HG03095 (cell line): ENCODE data around the gene SACM1L.
"Not testable (repeated sequence)": the region's sequence is repeated elsewhere in the genome, so short reads cannot be mapped to it uniquely, and the experiment has no call there.

ENCODE experiments used
- ATAC-seq: cut with Tn5 transposase; IDR thresholded peaks from one replicate; pipeline ENCODE4 v1.9.1; 2021; ENCODE audit warnings: moderate library complexity; ENCODE audit not compliant: unreplicated experiment

SACM1L gene

GRCh38 chr3:45741247-45741646 is 52.1 kb downstream of the SACM1L start:
- no peak for ATAC-seq

GRCh38 chr3:45741742-45742460 is 52.7 kb downstream of the SACM1L start:
- ATAC-seq: no peak

GRCh38 chr3:45742461-45743089 is 53.4 kb downstream of the SACM1L start:
- no peak for ATAC-seq

- no peak for ATAC-seq
These were observed 57.1 kb downstream of the SACM1L start for GRCh38 chr3:45746165-45746776.

DNA sequence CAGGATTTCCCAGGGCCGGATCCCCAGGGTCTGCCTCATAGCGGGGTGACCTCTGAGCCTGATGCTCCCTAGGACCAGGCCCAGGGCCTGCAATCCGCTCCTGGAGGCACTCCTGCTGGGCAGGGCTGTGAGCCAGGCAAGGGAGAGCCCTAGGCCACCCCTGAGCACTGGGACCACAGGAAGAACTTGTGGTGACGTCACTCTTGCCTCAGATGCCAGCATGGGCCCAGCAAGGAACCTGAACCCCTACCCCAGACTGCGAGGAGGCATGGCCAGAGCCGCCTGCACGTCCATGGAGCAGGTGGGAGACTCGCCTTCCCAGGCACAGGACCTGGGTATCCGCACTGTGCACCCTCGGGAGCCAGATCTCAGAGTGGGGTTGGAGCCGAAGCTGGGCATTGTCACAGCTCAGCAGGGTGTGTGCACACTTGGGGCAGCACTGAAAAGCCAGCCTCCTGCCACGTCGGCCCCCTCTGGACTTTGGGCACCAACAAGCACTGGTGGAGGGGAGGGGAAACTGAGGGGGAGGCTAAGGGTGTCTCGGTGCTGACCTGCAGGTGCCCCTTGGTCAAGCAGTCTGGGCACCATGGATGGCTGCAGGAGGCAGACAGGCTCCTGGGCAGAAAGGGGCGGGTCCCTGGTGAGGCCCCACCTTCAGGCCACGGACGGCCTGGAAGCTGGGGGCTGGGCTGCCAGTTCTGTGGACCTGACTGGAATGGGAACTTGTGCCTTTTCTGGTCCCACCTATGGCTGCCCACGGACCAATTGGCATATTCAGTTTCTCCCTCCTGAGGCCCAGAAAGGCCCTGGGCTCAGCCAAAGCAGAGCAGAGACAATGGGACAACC is 57.8 kb downstream of the SACM1L start:
- ATAC-seq: no peak

GRCh38 chr3:45748068-45748467 is 58.9 kb downstream of the SACM1L start:
- ATAC-seq: no peak

DNA sequence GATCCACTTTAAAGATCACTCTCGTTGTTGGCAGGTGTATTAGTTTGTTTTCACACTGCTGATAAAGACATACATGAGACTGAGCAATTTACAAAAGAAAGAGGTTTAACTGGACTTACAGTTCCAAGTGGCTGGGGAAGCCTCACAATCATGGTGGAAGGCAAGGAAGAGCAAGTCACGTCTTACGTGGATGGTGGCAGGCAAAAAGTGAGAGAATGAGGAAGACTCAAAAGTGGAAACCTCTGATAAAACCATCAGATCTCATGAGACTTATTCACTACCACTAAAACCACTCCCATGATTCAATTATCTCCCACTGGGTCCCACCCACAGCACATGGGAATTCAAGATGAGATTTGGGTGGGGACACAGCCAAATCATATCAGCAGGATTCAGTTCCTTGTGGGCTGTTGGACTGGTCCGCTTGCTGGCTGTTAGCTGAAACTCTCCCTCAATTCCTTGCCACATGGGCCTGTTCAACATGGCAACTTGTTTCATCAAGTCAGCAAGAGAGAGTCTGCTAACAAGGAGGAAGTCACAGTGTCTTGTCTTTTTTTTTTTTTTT is 59.9 kb downstream of the SACM1L start:
- ATAC-seq: not testable (repeated sequence)

DNA sequence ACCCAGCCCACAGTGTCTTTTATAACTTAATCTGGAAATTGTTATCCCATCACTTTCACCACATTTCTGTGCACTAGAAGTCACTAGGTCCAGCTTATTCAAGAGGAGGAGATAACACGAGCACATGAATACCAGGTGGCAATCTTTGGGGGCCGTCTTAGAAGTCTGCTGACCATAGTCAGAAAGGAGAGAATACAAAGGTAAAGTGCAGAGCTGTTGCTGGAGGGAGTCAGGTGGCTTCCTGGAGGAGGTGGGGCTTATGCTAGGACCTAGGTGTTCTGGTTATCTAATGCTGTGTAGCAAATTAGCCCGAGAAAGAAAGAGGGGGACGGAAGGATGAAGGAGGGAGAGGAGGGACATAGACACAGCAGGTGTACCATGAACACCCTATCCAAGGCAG is 60.7 kb downstream of the SACM1L start:
- no peak for ATAC-seq

GRCh38 chr3:45751537-45752242 is 62.5 kb downstream of the SACM1L start:
- no peak for ATAC-seq

DNA sequence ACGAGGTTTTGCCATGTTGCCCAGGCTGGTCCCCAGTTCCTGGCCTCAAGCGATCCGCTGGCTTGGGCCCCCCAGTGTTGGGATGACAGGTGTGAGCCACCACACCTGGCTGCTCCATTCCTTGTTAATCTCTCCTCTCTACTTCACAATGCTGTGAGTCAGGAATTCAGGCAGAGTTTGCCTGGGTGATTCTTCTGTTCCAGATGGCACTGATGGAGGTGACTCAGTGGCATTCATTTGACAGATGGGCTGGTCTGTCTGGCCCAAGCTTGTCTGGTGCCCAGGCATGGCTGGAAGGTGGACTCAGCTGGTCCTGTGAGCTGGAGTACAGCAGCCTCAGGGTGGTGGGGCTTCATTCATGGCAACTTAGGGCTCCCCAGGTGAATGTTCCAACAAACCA is 63.9 kb downstream of the SACM1L start:
- ATAC-seq: no peak

DNA sequence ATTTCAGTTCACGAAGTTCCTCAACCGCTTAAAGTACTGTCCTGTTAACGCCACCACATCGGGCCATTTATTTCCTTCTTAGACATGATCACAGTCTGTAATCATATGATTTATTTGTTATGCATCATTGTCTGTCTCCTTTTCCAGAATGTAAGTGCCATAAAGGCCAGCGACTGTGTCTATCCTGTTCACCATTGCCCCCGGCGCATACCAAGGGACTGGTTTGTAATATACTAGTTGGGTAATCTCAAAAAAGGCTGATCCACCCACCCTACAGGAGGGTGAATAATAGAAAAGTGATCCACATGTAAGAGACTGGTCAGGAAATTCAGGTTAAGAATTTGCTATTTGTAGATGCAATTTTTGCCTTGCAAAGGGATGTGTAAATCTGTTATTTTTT is 65.3 kb downstream of the SACM1L start:
- no peak for ATAC-seq

DNA sequence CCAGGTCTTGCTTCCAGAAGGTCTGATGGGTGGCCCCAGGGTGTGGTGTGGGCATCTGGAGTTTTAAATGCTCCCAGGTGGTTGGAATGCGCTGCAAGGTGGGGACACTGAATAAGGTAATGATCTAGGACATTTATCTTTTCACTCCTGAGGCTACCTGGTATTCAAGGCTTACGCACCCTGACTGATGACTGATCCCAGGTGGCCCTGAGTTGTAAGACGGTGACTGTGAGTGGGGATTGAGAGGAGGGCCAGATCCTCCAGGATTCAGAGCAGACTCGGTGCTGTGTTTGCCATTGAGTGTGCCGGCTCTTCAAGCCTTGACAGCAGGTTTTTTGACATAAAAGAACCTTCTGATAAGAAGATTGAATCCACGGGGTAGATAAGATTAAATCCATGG is 66.9 kb downstream of the SACM1L start:
- no peak for ATAC-seq

DNA sequence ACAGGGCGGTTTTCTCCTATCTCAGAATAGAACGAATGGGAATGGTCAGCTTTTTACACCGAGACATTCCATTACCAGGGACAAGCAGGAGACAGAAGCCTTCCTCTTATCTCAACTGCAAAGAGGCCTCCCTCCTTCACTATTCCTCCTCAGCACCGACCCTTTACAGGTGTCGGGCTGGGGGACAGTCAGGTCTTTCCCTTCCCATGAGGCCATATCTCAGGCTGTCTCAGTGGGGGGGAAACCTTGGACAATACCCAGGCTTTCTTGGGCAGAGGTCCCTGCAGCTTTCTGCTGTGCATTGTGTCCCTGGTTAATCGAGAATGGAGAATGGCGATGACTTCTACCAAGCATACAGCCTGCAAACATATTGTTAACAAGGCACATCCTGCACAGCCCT is 67.9 kb downstream of the SACM1L start:
- ATAC-seq: not testable (repeated sequence)

DNA sequence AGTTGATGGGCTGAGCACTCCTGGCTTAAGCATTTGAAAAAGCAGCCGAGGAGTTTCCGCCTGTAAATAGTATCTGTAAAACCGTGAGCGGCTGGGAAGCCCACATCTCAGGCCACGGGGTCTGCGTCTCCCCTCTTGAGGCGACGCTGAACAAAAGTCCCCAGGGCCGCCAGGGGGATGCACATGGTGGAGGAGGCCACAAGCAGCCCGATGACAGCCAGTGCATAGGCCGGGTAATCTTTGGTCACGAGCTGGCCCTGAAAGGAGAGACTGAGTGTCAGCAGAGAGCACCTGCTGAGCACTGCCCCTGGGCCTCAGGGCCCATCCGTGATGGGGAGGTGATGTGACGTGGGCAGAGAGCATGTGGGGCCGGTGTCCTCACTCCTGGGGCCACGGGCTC is 69.7 kb downstream of the SACM1L start:
- no peak for ATAC-seq

DNA sequence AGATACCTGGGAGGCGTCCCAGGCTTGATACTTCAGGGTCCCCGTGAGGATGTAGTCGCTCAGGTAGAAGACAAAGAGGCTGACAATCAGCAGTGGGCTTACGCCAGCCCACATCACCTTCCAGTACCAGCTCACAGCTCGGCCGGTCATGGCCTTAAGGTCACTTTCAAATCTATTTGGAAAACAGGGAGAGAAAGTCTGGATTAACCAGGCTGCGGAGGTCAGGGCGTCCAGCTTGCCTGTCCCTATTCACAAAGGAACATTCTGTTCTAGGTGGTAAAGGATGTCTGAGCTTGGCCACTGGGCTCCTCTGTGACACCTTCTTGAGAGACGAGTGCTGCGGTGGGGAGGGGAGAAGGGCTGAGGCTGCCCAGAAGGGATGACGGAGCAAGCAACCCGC is 70.7 kb downstream of the SACM1L start:
- ATAC-seq: no peak

DNA sequence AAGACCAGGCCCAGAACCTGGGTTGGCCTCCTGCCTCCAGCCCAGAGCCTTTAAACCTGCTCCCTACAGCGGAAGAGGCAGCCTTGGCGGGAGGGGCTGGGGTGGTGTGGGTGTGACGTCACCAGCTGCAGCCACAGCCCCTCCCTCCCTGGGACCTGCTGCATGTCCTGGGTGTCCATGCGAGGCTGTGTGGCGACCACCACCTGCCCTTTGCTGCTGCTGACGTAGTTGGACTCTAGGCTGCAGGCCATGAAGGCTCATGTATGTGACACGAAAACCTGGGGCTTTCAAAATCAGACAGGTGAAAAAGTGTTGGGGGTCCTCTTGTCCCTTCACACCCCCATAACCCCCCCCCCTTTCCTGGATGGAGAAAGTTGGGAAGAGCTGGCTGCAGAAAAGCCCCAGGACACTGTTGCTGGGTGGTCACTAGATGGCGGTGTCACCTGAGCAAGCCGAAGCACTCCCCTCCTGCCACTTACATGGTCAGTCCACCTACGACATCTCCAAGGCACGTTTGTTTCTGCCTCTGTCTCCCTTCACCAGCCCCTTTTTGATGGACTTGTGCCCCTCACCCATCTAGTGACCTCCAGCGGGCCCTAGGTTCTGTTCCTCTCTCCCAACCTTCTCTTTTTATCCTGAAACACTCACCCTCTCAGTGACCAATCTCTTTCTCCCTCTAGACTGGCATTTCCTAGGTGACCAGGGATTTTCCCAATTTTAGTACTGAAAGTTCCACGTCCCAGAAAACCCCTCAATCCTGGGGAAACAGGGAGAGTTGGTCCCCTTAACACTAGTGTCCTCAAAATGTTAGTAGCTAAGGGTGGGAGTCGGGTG is 71.9 kb downstream of the SACM1L start:
- ATAC-seq: no peak

DNA sequence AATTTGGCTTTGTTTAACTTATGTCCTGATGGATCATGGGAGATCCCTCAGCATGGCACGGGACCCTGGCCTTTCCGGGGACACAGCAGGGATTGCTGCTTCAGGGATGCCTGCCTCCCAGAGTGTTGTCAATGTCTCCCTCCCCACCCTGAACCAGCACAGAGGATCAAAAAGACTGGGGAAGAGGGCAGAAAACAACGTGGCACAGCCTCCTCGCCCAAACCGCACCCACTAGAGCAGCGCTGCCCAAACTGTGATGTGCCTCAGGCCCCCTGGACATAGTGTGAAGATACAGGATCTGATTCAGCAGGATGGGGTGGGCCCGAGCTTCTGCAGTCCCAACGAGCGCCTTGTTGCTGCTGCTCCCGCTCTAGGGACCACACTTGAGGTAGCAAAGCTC is 72.6 kb downstream of the SACM1L start:
- ATAC-seq: no peak

DNA sequence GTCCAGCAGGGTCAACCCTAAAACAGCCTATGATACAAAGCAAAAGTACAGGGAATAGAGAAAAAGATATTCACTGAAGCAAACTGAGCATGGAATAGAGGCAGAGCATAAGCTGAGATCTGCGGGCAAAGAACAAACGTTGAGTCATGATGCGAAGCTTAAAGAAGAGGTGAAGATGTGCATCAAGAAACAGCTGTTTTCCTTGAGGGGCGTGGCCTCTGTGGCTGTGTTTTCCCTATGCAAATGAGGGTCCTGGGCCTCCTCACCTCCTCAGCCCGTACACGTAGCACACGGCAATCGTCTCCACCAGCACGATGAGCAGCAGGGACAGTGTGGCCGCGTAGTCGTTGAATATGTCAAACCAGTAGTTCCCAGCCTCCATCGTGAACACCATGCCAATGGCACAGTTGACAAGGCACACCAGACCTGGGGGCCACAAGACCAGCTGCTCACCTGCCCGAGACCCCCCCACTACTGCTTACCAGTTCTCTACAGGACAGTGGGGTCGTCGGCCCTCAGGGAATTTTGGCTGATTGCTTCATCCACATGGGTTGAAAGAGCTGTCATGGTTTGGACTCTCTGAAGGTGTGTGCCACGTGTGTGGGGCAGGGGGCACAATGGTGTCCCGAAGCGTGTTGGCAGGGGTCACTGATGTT is 73.6 kb downstream of the SACM1L start:
- no peak for ATAC-seq

- no peak for ATAC-seq
These were observed 74.1 kb downstream of the SACM1L start for GRCh38 chr3:45763303-45763675.
